Breast epithelium (tissue), 3 donors: ENCODE data around the gene CAMK1.

Source experiments
- CTCF ChIP-seq, 3 donors: fragments of 450-650 bp; IDR thresholded peaks; one replicate each; pipeline ENCODE4 v1.5.1; 2016 to 2017; ENCODE audit warnings: antibody characterized with exemption in 3 of 3, mild to moderate bottlenecking in 3 of 3, moderate library complexity in 3 of 3
- POLR2A ChIP-seq: fragments of 450-650 bp; IDR thresholded peaks from one replicate; pipeline ENCODE4 v1.6.1; 2016; ENCODE audit warnings: antibody characterized with exemption, mild to moderate bottlenecking, moderate library complexity
- POLR2AphosphoS5 ChIP-seq, 3 donors: sonication (generic); formaldehyde crosslinking; IDR thresholded peaks; one replicate each; pipeline ENCODE4 v1.6.1; 2017; ENCODE audit warnings: antibody characterized with exemption in 3 of 3

DNA sequence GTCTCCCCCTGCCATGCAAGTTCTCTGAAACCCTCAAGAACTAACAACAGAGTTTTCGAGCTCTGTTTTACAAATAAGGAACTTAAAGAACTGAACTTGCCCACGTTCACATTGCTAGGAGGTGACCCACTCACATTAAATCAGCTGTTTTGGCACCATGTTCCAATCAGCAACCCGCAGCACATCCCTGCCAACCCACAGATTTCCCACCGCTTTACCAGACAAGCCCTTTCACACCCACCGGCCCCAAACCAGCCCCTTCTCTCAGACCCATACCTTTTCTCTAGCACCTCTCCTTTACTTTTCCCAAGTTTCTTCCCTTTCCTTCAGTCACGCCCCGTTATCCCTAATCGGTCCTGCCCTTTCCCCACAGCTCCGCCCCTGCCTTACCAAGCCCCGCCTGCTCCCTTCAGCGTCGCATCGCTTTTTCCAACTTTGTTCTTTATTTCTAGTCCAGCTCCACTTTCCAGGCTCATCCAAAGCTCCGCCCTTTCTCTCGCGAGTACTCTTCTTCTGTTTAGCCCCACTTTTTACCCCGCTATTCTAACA lies 39.0 kb downstream of the CAMK1 start:
- no peak for TF ChIP-seq POLR2A
- TF ChIP-seq CTCF (IDR thresholded peaks at IDR 0.05) = no peak
- TF ChIP-seq POLR2AphosphoS5 (IDR thresholded peaks at IDR 0.05) = no peak
